ENCODE data around the gene ROBO1. TPM values are rescaled to one million over a fixed set of nuclear protein-coding genes. Genes with fewer than 3 reads are reported as not detected.

The ROBO1 gene
- total RNA-seq, 1 donor from 2014 or later = 3.1 TPM

GRCh38 chr3:78917536-78917935 lies 850.3 kb downstream of the ROBO1 start:
- no peaks in the 10 kb centered on the region for H3K4me1 Mint-ChIP-seq
- peaks cover 4% of the 10 kb centered on the region for H3K9me3 Mint-ChIP-seq
- TF ChIP-seq CTCF (IDR thresholded peaks at IDR 0.05) = no peak
- H3K4me3 Mint-ChIP-seq = no peak overlapping the region
- H3K36me3 Mint-ChIP-seq (ENCODE audit: low read depth) = no peaks in the 10 kb centered on the region
- H3K27me3 Mint-ChIP-seq = no peaks in the 10 kb centered on the region
- intact Hi-C loops (cut with micrococcal nuclease) = no loop called here
- POLR2A ChIA-PET = no interaction called here
- ATAC-seq (ENCODE audit: low read depth) (no peak), DNase-seq (no peak)
- CTCF ChIA-PET = no interaction called here
- H3K27ac Mint-ChIP-seq = no peak overlapping the region

DNA sequence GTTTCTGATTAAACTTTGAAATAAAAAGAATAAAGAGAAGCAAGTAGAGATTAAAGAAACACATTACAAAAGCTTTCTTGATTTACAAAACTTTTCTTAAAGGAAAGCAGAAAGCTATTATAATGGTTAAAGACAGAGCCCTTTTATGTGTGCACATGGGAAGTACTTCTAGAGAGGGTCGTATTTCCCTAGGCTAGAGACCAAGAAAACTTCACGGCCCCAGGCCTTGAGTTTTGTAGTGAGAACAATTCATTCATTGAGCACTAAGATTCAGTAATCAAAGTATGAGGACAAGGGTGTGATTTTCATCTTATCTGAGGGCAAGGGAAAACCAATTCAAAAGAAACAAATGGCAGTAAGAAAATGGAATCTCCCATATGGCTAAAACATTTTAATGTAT lies 854.1 kb downstream of the ROBO1 start:
- CTCF ChIA-PET = no interaction called here
- Mint-ChIP-seq H3K27ac (no peak overlapping the region), H3K4me1 (no peaks in the 10 kb centered on the region), H3K4me3 (no peak overlapping the region), H3K36me3 (ENCODE audit: low read depth) (no peaks in the 10 kb centered on the region), H3K9me3 (peaks cover 6% of the 10 kb centered on the region), H3K27me3 (no peaks in the 10 kb centered on the region)
- POLR2A ChIA-PET = no interaction called here
- ATAC-seq (ENCODE audit: low read depth) (no peak), DNase-seq (no peak)
- intact Hi-C loops (cut with micrococcal nuclease) = no loop called here
- TF ChIP-seq CTCF (IDR thresholded peaks at IDR 0.05) = no peak

GRCh38 chr3:78912687-78913086 lies 855.1 kb downstream of the ROBO1 start:
- Mint-ChIP-seq H3K4me3 (no peak overlapping the region), H3K4me1 (no peaks in the 10 kb centered on the region), H3K9me3 (peaks cover 6% of the 10 kb centered on the region), H3K27me3 (no peaks in the 10 kb centered on the region), H3K27ac (no peak overlapping the region), H3K36me3 (ENCODE audit: low read depth) (no peaks in the 10 kb centered on the region)
- intact Hi-C loops (cut with micrococcal nuclease) = no loop called here
- ATAC-seq (ENCODE audit: low read depth) (no peak), DNase-seq (no peak)
- ChIA-PET POLR2A (no interaction called here), CTCF (no interaction called here)
- TF ChIP-seq CTCF (IDR thresholded peaks at IDR 0.05) = no peak

- H3K27me3 Mint-ChIP-seq = no peaks in the 10 kb centered on the region
- no peak overlapping the region for H3K4me3 Mint-ChIP-seq
- ChIA-PET POLR2A (no interaction called here), CTCF (no interaction called here)
- H3K27ac Mint-ChIP-seq = no peak overlapping the region
- intact Hi-C loops (cut with micrococcal nuclease) = no loop called here
- H3K9me3 Mint-ChIP-seq = peaks cover 6% of the 10 kb centered on the region
- no peak for TF ChIP-seq CTCF (IDR thresholded peaks at IDR 0.05)
- ATAC-seq (ENCODE audit: low read depth) = no peak
- H3K36me3 Mint-ChIP-seq (ENCODE audit: low read depth) = no peaks in the 10 kb centered on the region
- no peaks in the 10 kb centered on the region for H3K4me1 Mint-ChIP-seq
- DNase-seq = no peak
Measured at GRCh38 chr3:78912259-78912658, 855.5 kb downstream of the ROBO1 start.

- no peaks in the 10 kb centered on the region for H3K27me3 Mint-ChIP-seq
- no peak for TF ChIP-seq CTCF (IDR thresholded peaks at IDR 0.05)
- ChIA-PET POLR2A (no interaction called here), CTCF (no interaction called here)
- intact Hi-C loops (cut with micrococcal nuclease) = no loop called here
- H3K4me3 Mint-ChIP-seq = no peak overlapping the region
- no peak overlapping the region for H3K27ac Mint-ChIP-seq
- H3K4me1 Mint-ChIP-seq = no peaks in the 10 kb centered on the region
- H3K36me3 Mint-ChIP-seq (ENCODE audit: low read depth) = no peaks in the 10 kb centered on the region
- ATAC-seq (ENCODE audit: low read depth) (no peak), DNase-seq (no peak)
- peaks cover 6% of the 10 kb centered on the region for H3K9me3 Mint-ChIP-seq
Measured at GRCh38 chr3:78911394-78911793, 856.4 kb downstream of the ROBO1 start.

All from activated B cell treated with CpG ODN at 0.5 μM for 24 hours (primary cell).